Spleen (tissue), 7 donors: Measurements from ENCODE around the gene ATP1A4.

ENCODE experiments used
- POLR2A ChIP-seq, 3 donors: fragments of 450-650 bp; IDR thresholded peaks; one replicate each; pipeline ENCODE4 v1.5.1; 2017; ENCODE audit warnings: antibody characterized with exemption in 3 of 3, mild to moderate bottlenecking in 1 of 3
- TF ChIP-seq, protein P1 (sequence below), 11 experiments: fragments of 200-600 bp in 7 of 11; fragments of 450-650 bp in 4 of 11; sonication (generic) in 4 of 11; IDR thresholded peaks in 8 of 11; conservative IDR thresholded peaks in 3 of 11; 1 replicate in 7 of 11; 2 replicates in 4 of 11; pipeline versions ENCODE4 v1.4.0 to v1.8.0; 2016 to 2021; ENCODE audit warnings: antibody characterized with exemption in 11 of 11, inconsistent platforms in 4 of 11, mild to moderate bottlenecking in 1 of 11
- donor health status: DM: no; HTN: no; CAD: no; lungs with moderate emphysema.
- donor health status: DM: no; HTN: no; CAD: no.
- donor health status: DM: no; HTN: no; CAD: no.

DNA sequence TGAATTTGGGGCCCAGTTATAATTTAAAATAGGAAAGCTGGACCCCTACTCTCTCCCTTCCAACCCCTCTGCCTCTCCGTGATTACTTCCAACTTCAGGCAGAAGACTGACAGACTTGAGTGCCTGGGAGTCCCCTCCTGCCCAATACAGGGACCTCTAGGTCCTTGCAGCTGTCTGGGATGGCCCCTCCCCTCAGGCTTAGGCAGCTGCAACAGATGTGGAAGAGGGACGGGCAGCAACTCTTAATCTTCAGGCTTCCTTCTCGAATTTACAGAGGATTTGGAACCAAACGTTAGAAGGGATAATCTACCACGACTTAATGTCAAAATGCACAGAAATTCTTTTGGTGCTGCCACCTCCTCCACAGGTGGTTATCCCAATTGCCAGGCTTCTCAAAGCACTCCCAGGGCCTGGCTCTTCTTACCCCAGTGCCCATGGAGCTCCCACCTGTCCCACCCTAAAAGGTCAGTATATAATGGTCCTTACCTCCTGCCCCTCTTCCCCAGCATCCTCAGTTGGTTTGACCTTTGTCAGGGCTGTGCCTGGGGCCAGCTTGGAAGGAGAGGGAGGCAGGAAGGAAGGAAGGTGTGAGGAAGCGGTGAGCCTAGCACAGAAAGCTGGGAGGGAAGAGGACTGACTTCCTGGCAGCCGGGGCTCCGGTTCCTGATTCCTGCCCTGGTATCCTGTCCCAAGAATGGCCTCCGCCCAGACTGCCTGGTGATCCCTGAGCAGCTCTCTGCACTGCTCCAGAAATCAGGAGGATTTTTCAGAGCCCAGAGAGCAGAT, 56.6 kb downstream of the ATP1A4 start:
- TF ChIP-seq, protein P1, sequence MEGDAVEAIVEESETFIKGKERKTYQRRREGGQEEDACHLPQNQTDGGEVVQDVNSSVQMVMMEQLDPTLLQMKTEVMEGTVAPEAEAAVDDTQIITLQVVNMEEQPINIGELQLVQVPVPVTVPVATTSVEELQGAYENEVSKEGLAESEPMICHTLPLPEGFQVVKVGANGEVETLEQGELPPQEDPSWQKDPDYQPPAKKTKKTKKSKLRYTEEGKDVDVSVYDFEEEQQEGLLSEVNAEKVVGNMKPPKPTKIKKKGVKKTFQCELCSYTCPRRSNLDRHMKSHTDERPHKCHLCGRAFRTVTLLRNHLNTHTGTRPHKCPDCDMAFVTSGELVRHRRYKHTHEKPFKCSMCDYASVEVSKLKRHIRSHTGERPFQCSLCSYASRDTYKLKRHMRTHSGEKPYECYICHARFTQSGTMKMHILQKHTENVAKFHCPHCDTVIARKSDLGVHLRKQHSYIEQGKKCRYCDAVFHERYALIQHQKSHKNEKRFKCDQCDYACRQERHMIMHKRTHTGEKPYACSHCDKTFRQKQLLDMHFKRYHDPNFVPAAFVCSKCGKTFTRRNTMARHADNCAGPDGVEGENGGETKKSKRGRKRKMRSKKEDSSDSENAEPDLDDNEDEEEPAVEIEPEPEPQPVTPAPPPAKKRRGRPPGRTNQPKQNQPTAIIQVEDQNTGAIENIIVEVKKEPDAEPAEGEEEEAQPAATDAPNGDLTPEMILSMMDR (IDR thresholded peaks at IDR 0.05 in 8 of 11, conservative IDR thresholded peaks at IDR 0.05 in 3 of 11) = no peak
- no peak for TF ChIP-seq POLR2A (IDR thresholded peaks at IDR 0.05)
